Motor neuron (in vitro differentiated cells): ENCODE measurements around the gene TAGLN2. TPM values are rescaled to one million over a fixed set of nuclear protein-coding genes. Genes with fewer than 3 reads are reported as not detected.
A peak's percentile ranks its signal among the peaks of the same experiment; 100 is the strongest.

Source experiments
- ATAC-seq, 8 experiments: fragments of 200-7000 bp; cut with Tn5 transposase; replicated peaks in 6 of 8; 2 replicates each; pipeline ENCODE4 v1.8.0; 2021; ENCODE audit warnings: mild to moderate bottlenecking in 8 of 8, moderate library complexity in 8 of 8
- H3K27ac ChIP-seq, 2 donors: fragments of 250-450 bp; sonication (Bioruptor Pico); 2 replicates each; pipeline ENCODE4 v1.9.0; 2021; ENCODE audit warnings: antibody characterized with exemption in 2 of 2, mild to moderate bottlenecking in 2 of 2, moderate library complexity in 1 of 2
- H3K4me1 ChIP-seq, 2 donors: fragments of 250-450 bp; sonication (Bioruptor Pico); replicated peaks in 1 of 2; 2 replicates each; pipeline ENCODE4 v1.6.1; 2021; ENCODE audit warnings: antibody characterized with exemption in 2 of 2, mild to moderate bottlenecking in 2 of 2, moderate library complexity in 1 of 2
- H3K4me3 ChIP-seq, 5 donors: fragments of 250-450 bp; sonication (Bioruptor Pico); 2 replicates each; pipeline ENCODE4 v1.9.0; 2021; ENCODE audit warnings: antibody characterized with exemption in 5 of 5, mild to moderate bottlenecking in 5 of 5, moderate library complexity in 4 of 5
- WGBS, 10 experiments: fragments of 450-650 bp; shearing (Covaris generic); methylation state at CpG; one replicate each; pipeline ENCODE4 v1.0.0; 2022; 5-methylcytosine and 5-hydroxymethylcytosine counted together
- in situ Hi-C, 9 experiments: fragments of 400-800 bp; cut with MboI; loops; one replicate each; pipeline ENCODE4 v1.15.0; 2021; ENCODE audit warnings: low sequenced_read_pairs in 9 of 9, low pct_unique_long_range_greater_than_20kb in 2 of 9; ENCODE audit not compliant: unreplicated experiment in 9 of 9
- total RNA-seq, 8 experiments: library from RNA; unstranded; fragments of 300-600 nt; gene quantifications; 2 replicates each; pipeline versions ENCODE4 v1.2.3 to v1.2.4, GENCODE V29; 2022

TAGLN2 gene
- 100 to 1,000 TPM in 4 of 8 experiments, 10 to 100 TPM in 3, 1 to 10 TPM in 1; 9.4 to 296 (median 93.0) TPM for total RNA-seq

GRCh38 chr1:159924791-159925718 lies at the start of gene TAGLN2:
TSS of gene TAGLN2 (minus strand) at chr1:159925507. CDS start at chr1:159920509, 4,998 bp downstream.
- Histone ChIP-seq H3K4me1 (peaks cover 23 to 31% of the 10 kb centered on the region in 2 donors), H3K27ac (peak within 1 kb of the TSS in 1 of 2 donors; percentile 12), H3K4me3 (peak within 1 kb of the TSS; percentile 24 to 43 (median 40))
- peak; percentile 44 to 78 (median 74) for ATAC-seq
- in situ Hi-C loops = loop anchor here in 3 of 9 experiments (25.0 kb wide), 3 partner anchors 138 to 312 kb away; partner anchors contain the start of genes IGSF8 (in 2 of the 3), KCNJ9 (in 2 of the 3) and DUSP23 (in 1 of the 3)
- WGBS, 10 experiments = 0 to 11% (median 1%) methylated on average over 1 to 27 of the region's 58 CpGs; no CpG with 5 or more reads in 4 of the 10 experiments

GRCh38 chr1:159974350-159974965 lies 49.2 kb upstream of the TAGLN2 start:
- WGBS, 10 experiments = 46 to 94% (median 78%) methylated on average over 1 to 7 of the region's 7 CpGs; no CpG with 5 or more reads in 2 of the 10 experiments
- H3K4me3 ChIP-seq = no peak overlapping the region
- in situ Hi-C loops = no loop called here
- peaks cover 3 to 10% of the 10 kb centered on the region in 2 donors for H3K4me1 ChIP-seq
- H3K27ac ChIP-seq = no peak overlapping the region
- no peak for ATAC-seq

GRCh38 chr1:159973350-159973940 lies 48.1 kb upstream of the TAGLN2 start:
- H3K4me1 ChIP-seq = peaks cover 3 to 10% of the 10 kb centered on the region in 2 donors
- no peak overlapping the region for H3K27ac ChIP-seq
- H3K4me3 ChIP-seq = no peak overlapping the region
- WGBS, 10 experiments = 80 to 82% methylated on average over 1 to 2 of the region's 6 CpGs; no CpG with 5 or more reads in 8 of the 10 experiments
- in situ Hi-C loops = no loop called here
- no peak for ATAC-seq

- in situ Hi-C loops = no loop called here
- H3K27ac ChIP-seq = no peak overlapping the region
- H3K4me1 ChIP-seq = peaks cover 3 to 10% of the 10 kb centered on the region in 2 donors
- WGBS, 10 experiments = 37 to 100% (median 66%) methylated on average over 2 to 6 of the region's 8 CpGs; no CpG with 5 or more reads in 4 of the 10 experiments
- H3K4me3 ChIP-seq = no peak overlapping the region
- no peak for ATAC-seq
Observed at GRCh38 chr1:159972443-159973205, 47.3 kb upstream of the TAGLN2 start.

GRCh38 chr1:159970932-159971342 lies 45.6 kb upstream of the TAGLN2 start:
- in situ Hi-C loops = no loop called here
- no peak overlapping the region for H3K4me3 ChIP-seq
- no peak overlapping the region for H3K27ac ChIP-seq
- peak in 1 of 8 experiments; percentile 19 for ATAC-seq
- peaks cover 3 to 10% of the 10 kb centered on the region in 2 donors for H3K4me1 ChIP-seq
- 43 to 69% (median 62%) methylated on average over 2 to 9 of the region's 9 CpGs; no CpG with 5 or more reads in 3 of the 10 experiments for WGBS, 10 experiments

GRCh38 chr1:159968901-159969300 lies 43.6 kb upstream of the TAGLN2 start:
- H3K27ac ChIP-seq = no peak overlapping the region
- in situ Hi-C loops = no loop called here
- WGBS, 10 experiments = 71 to 100% (median 90%) methylated on average over 1 to 3 of the region's 3 CpGs; no CpG with 5 or more reads in 3 of the 10 experiments
- ATAC-seq = no peak
- peaks cover 3 to 19% of the 10 kb centered on the region in 2 donors for H3K4me1 ChIP-seq
- H3K4me3 ChIP-seq = no peak overlapping the region

- peak in 3 of 8 experiments; percentile 35 to 98 (median 35) for ATAC-seq
- in situ Hi-C loops = no loop called here
- H3K4me1 ChIP-seq = peaks cover 0 to 9% of the 10 kb centered on the region in 2 donors
- 17 to 100% (median 86%) methylated on average over 1 to 2 of the region's 2 CpGs; no CpG with 5 or more reads in 3 of the 10 experiments for WGBS, 10 experiments
- no peak overlapping the region for H3K4me3 ChIP-seq
- H3K27ac ChIP-seq = no peak overlapping the region
Observed at GRCh38 chr1:159965263-159965662, 40.0 kb upstream of the TAGLN2 start.

- in situ Hi-C loops = no loop called here
- Histone ChIP-seq H3K4me3 (no peak overlapping the region), H3K4me1 (peaks cover 0 to 9% of the 10 kb centered on the region in 2 donors), H3K27ac (no peak overlapping the region)
- 29 to 100% (median 50%) methylated on average over 1 to 3 of the region's 3 CpGs; no CpG with 5 or more reads in 1 of the 10 experiments for WGBS, 10 experiments
- no peak for ATAC-seq
Observed at GRCh38 chr1:159964144-159964543, 38.8 kb upstream of the TAGLN2 start.

- in situ Hi-C loops = no loop called here
- 75 to 98% (median 91%) methylated on average over 2 to 11 of the region's 11 CpGs; no CpG with 5 or more reads in 2 of the 10 experiments for WGBS, 10 experiments
- Histone ChIP-seq H3K4me1 (peaks cover 0 to 9% of the 10 kb centered on the region in 2 donors), H3K27ac (no peak overlapping the region), H3K4me3 (no peak overlapping the region)
- ATAC-seq = no peak
Observed at GRCh38 chr1:159962176-159962575, 36.9 kb upstream of the TAGLN2 start.

GRCh38 chr1:159961636-159962035 lies 36.3 kb upstream of the TAGLN2 start:
- Histone ChIP-seq H3K4me3 (no peak overlapping the region), H3K4me1 (peaks cover 0 to 9% of the 10 kb centered on the region in 2 donors), H3K27ac (no peak overlapping the region)
- 67 to 100% (median 89%) methylated on average over 1 to 15 of the region's 15 CpGs; no CpG with 5 or more reads in 3 of the 10 experiments for WGBS, 10 experiments
- in situ Hi-C loops = no loop called here
- no peak for ATAC-seq

GRCh38 chr1:159960721-159961381 lies 35.5 kb upstream of the TAGLN2 start:
- in situ Hi-C loops = no loop called here
- Histone ChIP-seq H3K27ac (no peak overlapping the region), H3K4me1 (peaks cover 0 to 9% of the 10 kb centered on the region in 2 donors), H3K4me3 (no peak overlapping the region)
- peak in 3 of 8 experiments; percentile 57 to 89 (median 88) for ATAC-seq
- 4 to 100% (median 76%) methylated on average over 2 to 5 of the region's 5 CpGs; no CpG with 5 or more reads in 1 of the 10 experiments for WGBS, 10 experiments
